NCI-H2196 (cell line): Measurements from ENCODE around the gene NOTUM.
A peak's percentile ranks its signal among the peaks of the same experiment; 100 is the strongest.
"Not testable (repeated sequence)": the region's sequence is repeated elsewhere in the genome, so short reads cannot be mapped to it uniquely, and the experiment has no call there.

Source experiments
- DNase-seq: peaks from one replicate; lab custom pipeline; 2025; ENCODE audit not compliant: unreplicated experiment; lab: John Stamatoyannopoulos, UW

NOTUM gene

DNA sequence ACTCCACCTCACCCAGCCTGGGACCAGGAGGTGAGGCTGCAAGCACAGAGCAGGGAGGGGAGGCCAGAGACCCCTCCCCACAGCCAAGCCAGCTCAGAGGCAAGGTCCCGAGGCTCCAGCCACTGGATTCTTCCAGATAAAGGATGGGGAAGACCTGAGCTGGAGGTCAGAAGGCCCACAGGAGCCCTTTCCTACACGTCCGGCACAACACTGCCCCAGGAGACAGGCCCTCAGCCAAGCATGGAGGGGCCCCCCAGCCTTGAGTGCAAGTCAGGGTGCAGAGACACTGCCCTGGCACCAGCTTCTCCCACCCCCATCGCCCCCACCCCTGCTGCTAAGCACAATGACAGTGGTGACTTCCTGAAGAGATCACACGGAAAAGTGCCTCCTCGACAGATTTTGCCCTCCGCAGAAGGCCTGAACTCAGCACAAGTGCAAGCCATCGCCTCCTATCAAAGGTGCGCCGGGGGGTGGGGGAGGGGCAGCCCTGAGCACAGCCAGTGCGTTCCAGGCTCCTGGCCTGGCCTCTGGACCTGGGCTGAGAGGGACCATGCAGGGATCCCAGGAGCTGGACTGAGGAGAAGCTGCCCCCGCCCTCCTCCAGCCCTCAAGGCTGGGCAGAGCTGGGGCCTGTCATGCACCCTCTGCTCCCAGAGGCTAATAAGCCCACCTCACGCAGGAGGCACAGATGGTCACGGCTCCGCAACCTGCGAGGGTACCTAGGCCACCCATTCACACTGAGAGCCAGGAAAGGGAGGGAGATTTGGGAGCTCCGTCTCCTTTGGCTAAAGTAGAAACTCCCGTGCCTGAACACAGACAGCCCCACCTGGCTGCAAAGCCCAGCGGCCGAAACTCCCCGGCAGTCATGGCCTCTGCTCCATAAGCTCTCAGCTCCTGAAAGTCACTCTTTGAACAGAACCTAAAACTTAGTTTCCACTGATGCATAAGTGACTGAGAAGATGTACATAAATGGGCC, 36.1 kb downstream of the NOTUM start:
- DNase-seq = no peak

DNA sequence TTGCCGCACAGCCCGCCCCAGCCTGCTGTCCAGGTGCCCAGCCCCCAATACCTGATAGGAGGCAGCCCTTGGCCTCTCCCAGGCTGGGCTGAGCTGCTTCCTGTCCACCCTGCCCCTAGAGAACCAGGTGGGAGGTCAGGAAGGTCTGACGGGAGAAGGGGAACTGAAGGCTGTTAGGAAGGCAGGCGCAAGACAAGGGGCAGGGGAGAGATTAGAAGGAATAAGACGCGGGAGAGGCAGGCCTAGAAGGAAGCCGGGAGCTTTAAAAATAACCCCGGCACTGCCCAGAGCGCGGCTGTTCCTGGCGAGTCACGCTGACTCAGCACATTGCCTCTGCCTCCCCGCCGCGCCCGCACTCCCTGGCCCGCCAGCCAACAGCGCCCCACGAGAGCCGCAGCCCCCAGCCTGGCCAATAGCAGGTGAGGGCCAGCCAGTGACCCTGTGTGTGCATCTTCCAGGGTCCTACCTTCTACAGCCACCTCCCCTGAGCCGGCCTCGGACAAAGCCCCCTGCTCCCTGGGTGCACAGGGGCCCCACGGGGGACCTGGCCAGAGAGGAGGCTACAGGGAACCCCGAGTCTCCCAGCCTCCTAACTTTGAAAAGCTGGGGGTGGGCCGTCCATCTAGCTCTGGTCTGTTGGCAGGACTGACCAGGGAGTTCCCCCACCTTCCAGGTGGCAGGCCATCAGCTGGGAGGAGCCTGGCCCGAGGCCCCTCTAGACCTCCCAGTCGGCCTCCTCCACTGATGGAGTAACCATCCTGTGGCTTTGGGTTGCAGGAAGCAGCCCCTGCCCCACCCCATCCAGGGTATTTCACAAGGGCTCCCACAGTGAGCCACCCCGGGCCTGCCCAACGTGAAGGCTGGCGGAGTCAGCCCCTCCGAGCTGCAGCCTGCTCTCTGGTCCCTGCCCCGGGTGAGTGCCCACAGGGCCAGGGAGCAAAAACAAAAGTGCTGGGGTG, 37.4 kb downstream of the NOTUM start:
- DNase-seq = no peak

DNA sequence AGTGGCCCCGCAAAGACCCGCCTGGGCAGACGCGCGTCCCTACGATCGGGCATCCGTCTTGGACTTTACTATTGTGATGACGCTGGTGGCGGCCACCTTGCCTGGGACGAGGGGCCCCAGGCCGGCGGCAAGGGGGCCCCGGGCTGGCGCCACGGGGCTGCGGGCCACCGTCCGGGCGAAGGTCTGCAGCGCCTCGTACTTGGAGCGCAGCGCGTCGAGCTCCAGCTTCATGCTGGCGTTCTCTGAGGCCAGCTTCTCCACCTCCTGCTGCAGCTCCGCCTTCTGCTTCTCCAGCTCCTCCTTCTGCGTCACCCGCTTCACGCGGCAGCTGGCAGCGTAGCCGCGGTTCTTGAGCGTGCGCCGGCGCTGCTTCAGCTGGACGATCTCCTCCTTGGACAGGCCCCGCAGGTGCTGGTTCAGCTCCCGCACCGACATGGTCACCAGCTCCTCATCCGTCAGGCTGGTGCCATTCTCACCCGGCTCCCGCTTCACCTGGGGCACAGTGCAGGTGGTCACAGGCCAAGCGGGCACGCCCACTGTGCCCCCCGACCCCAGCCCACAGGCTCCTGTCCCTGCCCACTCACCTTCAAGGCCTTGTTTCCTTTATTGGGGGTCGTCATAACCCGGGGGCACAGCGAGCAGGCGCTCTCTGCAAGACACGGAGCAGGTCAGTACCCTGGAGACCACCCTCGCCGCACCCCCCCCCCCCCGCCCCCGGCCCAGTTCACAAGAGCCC, 38.3 kb downstream of the NOTUM start:
- no peak for DNase-seq

DNA sequence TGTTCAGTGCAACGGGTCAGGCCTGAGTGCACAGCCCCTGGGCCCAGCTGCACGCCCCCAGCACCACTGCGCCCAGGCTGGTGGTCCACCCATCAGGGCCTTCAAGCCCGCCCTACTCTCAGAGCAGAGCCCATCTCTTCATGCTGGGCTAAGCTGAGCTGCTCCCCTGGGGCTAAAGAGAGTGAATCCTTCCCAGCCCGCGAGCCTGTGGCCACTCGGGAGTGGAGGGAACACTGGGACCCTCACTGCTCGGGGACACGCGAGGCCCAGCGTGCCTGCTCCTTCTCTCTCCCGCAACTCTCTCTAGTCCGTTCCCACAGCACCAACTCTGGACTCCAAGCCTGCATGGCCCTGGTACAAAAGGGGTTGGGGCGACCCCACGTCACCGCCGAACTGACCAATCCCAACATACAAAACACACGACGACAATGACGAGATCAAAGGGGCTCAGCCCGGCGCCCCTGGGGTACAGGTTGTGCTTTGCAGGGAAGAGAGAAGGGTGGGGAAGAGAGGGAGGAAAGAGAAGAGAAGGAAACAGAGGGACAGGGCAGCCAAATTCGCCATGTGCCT, 38.9 kb downstream of the NOTUM start:
- DNase-seq = no peak

GRCh38 chr17:81921537-81921862, 39.5 kb downstream of the NOTUM start:
- DNase-seq = no peak

GRCh38 chr17:81920612-81921536, 40.1 kb downstream of the NOTUM start:
- no peak for DNase-seq

DNA sequence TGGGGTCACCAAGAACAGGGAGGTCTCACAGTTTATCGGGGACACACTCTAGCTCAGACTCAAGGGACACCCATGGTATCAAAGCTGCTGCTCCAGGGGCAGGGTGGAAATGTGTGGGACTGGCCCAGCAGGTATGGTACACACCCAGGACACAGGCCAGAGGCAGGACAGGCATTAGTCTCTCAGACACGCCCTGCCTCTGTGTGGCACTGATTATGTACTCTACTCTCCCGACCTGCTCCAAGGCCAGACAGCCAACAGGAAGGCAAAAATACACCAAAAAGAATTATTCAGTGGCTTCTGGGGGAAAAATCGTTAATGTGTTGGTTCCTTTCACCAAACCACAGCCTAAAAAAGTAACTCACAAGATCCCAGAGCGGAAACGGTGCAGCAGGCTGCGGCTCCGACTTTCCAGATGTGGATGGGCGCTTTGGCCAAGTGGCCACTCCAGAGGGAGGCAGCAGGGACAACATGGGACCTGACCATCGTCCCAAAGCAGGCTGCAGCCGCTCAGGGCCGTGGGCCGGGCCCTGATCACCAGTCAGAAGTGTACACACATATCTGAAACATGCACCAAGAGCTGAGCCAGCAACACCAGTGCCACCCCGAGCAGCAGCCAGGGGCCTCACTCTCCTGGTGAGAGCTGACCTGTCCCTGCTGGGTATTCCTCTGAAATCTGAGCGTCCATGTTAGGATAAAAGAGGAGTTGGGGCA, 42.0 kb downstream of the NOTUM start:
- DNase-seq = no peak

GRCh38 chr17:81918333-81918669, 42.7 kb downstream of the NOTUM start:
- DNase-seq = not testable (repeated sequence)

DNA sequence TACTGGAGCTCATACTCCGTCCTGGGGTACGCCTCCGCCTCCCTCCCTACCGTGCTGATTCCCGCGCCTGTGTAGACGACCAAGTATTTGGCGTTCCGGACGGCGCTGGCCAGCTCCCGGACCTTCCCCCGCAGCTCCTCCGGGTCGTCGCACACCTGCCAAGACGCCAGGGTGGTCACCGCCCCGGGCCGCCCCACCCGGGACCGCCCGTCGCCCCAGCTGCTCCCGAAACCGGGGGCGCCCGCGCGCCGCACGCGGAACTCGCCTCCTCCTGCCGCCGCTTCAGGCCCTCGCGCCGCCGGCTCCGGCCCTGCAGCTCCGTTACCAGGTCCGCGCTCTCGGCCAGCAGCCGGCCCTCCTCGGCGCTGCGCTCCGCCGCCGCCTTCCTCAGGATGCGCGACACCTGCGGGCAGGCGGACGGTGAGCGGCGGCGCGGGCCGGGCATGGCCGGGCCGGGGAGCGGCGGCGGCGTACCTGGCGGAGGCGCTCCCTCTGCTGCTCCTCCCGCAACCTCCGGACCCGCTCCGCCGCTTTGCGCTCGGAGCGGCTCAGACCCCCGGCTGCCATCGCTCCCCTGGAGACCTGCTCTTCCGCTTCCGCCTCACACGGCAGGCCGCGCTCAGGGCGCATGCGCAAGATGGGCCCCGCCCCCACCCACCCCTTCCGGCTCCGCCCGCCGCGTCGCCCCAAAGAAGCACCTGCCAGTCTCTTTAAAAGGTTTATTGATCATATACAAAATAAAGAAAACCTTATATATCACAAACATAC, 43.2 kb downstream of the NOTUM start, which contains the start of gene SIRT7:
TSS of gene SIRT7 (minus strand) at position 612 of the 768 bp plus-strand sequence. CDS start at position 567, 45 bp downstream.
- peak; percentile 93 for DNase-seq

GRCh38 chr17:81916234-81917001, 44.6 kb downstream of the NOTUM start:
- DNase-seq = no peak

DNA sequence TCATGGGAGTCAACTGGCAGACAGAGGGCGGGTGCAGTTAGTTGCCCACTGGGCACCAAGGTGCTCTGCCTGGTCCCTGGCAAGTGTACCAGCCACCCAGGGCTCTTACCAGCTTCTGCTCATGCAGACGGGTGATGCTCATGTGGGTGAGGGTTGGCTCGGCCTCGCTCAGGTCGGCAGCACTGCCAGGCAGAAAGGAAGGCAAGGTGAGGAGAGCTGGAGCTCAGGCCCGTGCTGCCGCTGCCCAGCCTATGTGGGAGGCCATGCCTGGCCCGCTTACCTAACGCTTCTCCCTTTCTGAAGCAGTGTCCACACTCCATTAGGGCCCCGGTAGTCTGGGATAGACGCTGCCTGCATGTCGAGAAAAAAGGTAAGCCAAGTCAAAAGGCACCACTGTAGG, 45.7 kb downstream of the NOTUM start:
- no peak for DNase-seq

DNA sequence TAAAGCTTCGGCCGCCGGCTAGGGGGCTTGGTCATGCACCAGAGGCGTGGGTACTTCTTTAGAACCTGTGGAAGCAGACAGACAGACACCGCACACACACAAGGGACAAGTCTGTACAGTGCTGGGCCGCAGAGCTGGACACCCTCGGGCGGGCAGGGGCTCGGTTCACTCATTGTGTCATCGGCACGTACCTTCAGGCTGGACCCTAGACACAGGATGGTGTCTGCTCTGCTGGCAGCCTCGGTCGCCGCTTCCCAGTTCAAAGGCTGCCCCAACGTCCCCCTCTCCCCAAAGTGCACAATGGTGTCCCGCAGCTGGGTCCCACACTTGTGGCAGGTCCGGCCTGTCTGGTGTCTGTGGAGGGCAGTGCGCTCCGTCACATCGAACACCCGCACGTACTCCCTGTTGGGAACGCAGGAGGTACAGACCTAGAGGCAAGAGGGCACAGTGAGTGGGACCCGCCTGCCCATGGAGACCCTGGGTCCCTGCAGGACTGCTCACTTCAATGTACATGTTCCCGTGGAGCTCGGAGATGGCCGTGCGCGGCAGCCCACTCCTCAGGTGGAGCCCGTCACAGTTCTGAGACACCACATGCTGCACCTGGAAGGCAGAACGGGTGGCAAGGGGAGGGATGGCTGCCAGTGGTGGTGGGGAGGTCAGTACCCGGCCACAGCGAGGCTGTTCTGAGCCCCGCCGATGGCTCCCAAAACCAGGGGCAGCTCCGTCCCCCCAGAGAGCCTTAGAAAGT, 46.7 kb downstream of the NOTUM start:
- DNase-seq = no peak

- DNase-seq = no peak
Observed at GRCh38 chr17:81913394-81914102, 47.4 kb downstream of the NOTUM start.

- no peak for DNase-seq
Observed at GRCh38 chr17:81912441-81913309, 48.3 kb downstream of the NOTUM start.

DNA sequence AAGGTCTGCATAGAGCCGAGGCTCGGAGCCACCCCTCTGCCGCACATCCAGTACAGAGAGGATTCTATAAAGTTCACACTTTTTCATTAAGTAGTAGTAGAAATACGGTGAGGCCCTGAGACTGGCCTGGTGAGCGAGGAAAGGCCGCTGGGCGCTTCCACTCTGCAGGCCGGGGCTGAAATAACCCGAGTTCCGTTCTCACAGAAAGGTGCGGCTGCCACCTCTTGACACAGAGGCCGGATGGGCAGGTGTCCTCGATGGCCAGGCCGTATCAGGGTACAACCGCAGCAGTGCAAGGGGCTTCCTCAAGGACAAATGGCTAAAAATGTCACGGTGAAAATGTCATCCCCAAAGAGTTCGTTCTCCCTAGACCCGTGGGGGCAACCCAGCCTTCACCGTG, 49.0 kb downstream of the NOTUM start:
- DNase-seq = no peak
